IMR-90 (cell line): Measurements from ENCODE around the gene INPP5J. TPM values are rescaled to one million over a fixed set of nuclear protein-coding genes. Genes with fewer than 3 reads are reported as not detected.

Experiments used
- ATAC-seq: fragments of 200-7000 bp; cut with Tn5 transposase; 2 replicates; pipeline ENCODE4 v1.9.1; 2020; ENCODE audit warnings: low read depth, mild to moderate bottlenecking, moderate library complexity
- BruUV-seq: library from RNA; stranded (reverse); fragments of 400-500 nt; replicated peaks from 2 replicates; lab custom pipeline; 2021; lab: Mats Ljungman, UMichigan
- CTCF ChIA-PET: fragments of 300-600 bp; formaldehyde crosslinking; extraction: SDS; loops from one replicate; lab custom pipeline; 2021; ENCODE audit warnings: antibody characterized with exemption; lab: Yijun Ruan, JAX
- POLR2A ChIA-PET: fragments of 300-600 bp; sonication (Branson Sonifier 250); formaldehyde crosslinking; loops from one replicate; lab custom pipeline; 2022; ENCODE audit warnings: antibody characterized with exemption; ENCODE audit not compliant: unreplicated experiment; lab: Charles Lee
- DNase-seq: peaks from one replicate; pipeline ENCODE4 v3.0.0; 2013
- H2AFZ ChIP-seq: replicated peaks from 2 replicates; pipeline ENCODE3; 2013; ENCODE audit warnings: low read length, mild to moderate bottlenecking; ENCODE audit not compliant: poor library complexity
- H2AK5ac ChIP-seq: 2 replicates; pipeline ENCODE4 v1.6.1; 2013; ENCODE audit warnings: low read depth, low read length, inconsistent platforms
- H2AK9ac ChIP-seq: replicated peaks from 2 replicates; pipeline ENCODE3; 2013; ENCODE audit warnings: mild to moderate bottlenecking, low read depth, low read length, moderate library complexity; ENCODE audit not compliant: poor library complexity
- H2BK120ac ChIP-seq: 2 replicates; pipeline ENCODE4 v1.6.1; 2013; ENCODE audit warnings: low read depth, low read length, inconsistent platforms
- H2BK15ac ChIP-seq: 3 replicates; pipeline ENCODE4 v1.6.1; 2013; ENCODE audit warnings: low read depth, low read length, inconsistent platforms
- H2BK20ac ChIP-seq: 2 replicates; pipeline ENCODE4 v1.6.1; 2013; ENCODE audit warnings: low read depth, mild to moderate bottlenecking, inconsistent platforms, low read length, moderate library complexity
- H2BK5ac ChIP-seq: 2 replicates; pipeline ENCODE4 v1.6.1; 2013; ENCODE audit warnings: mild to moderate bottlenecking, low read depth, low read length, inconsistent platforms; ENCODE audit not compliant: poor library complexity, severe bottlenecking
- H3K14ac ChIP-seq: replicated peaks from 2 replicates; pipeline ENCODE4 v1.6.1; 2013; ENCODE audit warnings: low read depth, low read length, inconsistent platforms
- H3K18ac ChIP-seq: 2 replicates; pipeline ENCODE4 v1.6.1; 2013; ENCODE audit warnings: low read depth, low read length, control low read depth
- H3K23ac ChIP-seq: 2 replicates; pipeline ENCODE4 v1.6.1; 2013; ENCODE audit warnings: low read depth, low read length, inconsistent platforms
- H3K27ac ChIP-seq: 2 replicates; pipeline ENCODE4 v1.5.1; 2013; ENCODE audit warnings: mild to moderate bottlenecking, control low read depth, low read length; ENCODE audit not compliant: insufficient read depth
- H3K27me3 ChIP-seq: 2 replicates; pipeline ENCODE4 v1.6.1; 2013; ENCODE audit warnings: low read length; ENCODE audit not compliant: control insufficient read depth, insufficient read depth
- H3K36me3 ChIP-seq: 2 replicates; pipeline ENCODE4 v1.6.1; 2013; ENCODE audit warnings: low read length, mixed read lengths; ENCODE audit not compliant: control insufficient read depth, insufficient read depth
- H3K4ac ChIP-seq: 2 replicates; pipeline ENCODE4 v1.6.1; 2013; ENCODE audit warnings: low read depth, low read length, inconsistent platforms
- H3K4me1 ChIP-seq: 2 replicates; pipeline ENCODE4 v1.6.1; 2013; ENCODE audit warnings: low read length, mixed read lengths; ENCODE audit not compliant: control insufficient read depth, insufficient read depth
- H3K4me2 ChIP-seq: 2 replicates; pipeline ENCODE4 v1.6.1; 2013; ENCODE audit warnings: low read depth, mild to moderate bottlenecking, control low read depth, low read length, moderate library complexity
- H3K4me3 ChIP-seq: 2 replicates; pipeline ENCODE4 v1.5.1; 2013; ENCODE audit warnings: low read depth, mild to moderate bottlenecking, control low read depth, low read length, moderate library complexity; ENCODE audit not compliant: insufficient read depth
- H3K56ac ChIP-seq: 2 replicates; pipeline ENCODE4 v1.6.1; 2013; ENCODE audit warnings: low read length, inconsistent platforms; ENCODE audit not compliant: insufficient read depth; ENCODE audit errors: extremely low read depth
- H3K79me1 ChIP-seq, 2 experiments: 2 replicates each; pipeline ENCODE4 v1.6.1; 2013; ENCODE audit warnings: low read length in 2 of 2, inconsistent platforms in 1 of 2, low read depth in 1 of 2
- H3K9ac ChIP-seq: 2 replicates; pipeline ENCODE4 v1.6.1; 2013; ENCODE audit warnings: low read depth, low read length, control low read depth
- H3K9me1 ChIP-seq: 2 replicates; pipeline ENCODE4 v1.6.1; 2013; ENCODE audit warnings: low read length, inconsistent platforms; ENCODE audit not compliant: insufficient read depth
- H3K9me3 ChIP-seq: 2 replicates; pipeline ENCODE4 v1.6.1; 2013; ENCODE audit warnings: low read length; ENCODE audit not compliant: control insufficient read depth, insufficient read depth
- H4K20me1 ChIP-seq: 2 replicates; pipeline ENCODE4 v1.6.1; 2013; ENCODE audit warnings: low read length, inconsistent platforms; ENCODE audit not compliant: insufficient read depth
- H4K5ac ChIP-seq: 2 replicates; pipeline ENCODE4 v1.6.1; 2013; ENCODE audit warnings: mild to moderate bottlenecking, low read depth, low read length, control low read depth
- H4K8ac ChIP-seq, 2 experiments: 2 replicates each; pipeline ENCODE4 v1.6.1; 2013; ENCODE audit warnings: low read depth in 2 of 2, low read length in 2 of 2, control low read depth in 1 of 2, inconsistent platforms in 1 of 2
- H4K91ac ChIP-seq: 2 replicates; pipeline ENCODE4 v1.6.1; 2013; ENCODE audit warnings: low read depth, low read length, inconsistent platforms; ENCODE audit not compliant: insufficient read depth
- CTCF ChIP-seq: conservative IDR thresholded peaks from 2 replicates; pipeline ENCODE4 v1.5.1; 2012; ENCODE audit warnings: mild to moderate bottlenecking, low read depth, low read length, improper control_type of control experiment
- MAZ ChIP-seq: IDR thresholded peaks from 2 replicates; pipeline ENCODE4 v1.6.1; 2012; ENCODE audit warnings: low read depth, mild to moderate bottlenecking, low read length, improper control_type of control experiment, moderate library complexity, borderline replicate concordance
- MXI1 ChIP-seq: IDR thresholded peaks from 2 replicates; pipeline ENCODE4 v1.6.1; 2012; ENCODE audit warnings: low read depth, mild to moderate bottlenecking, low read length, moderate library complexity, borderline replicate concordance
- WGBS, 2 experiments: methylation state at CpG; one replicate each; pipeline versions ENCODE4 v1.1.5 to v1.1.7; 2013; ENCODE audit warnings: missing lambda C conversion rate in 2 of 2; ENCODE audit not compliant: insufficient read length in 1 of 2; ENCODE audit errors: extremely low coverage in 2 of 2; 5-methylcytosine and 5-hydroxymethylcytosine counted together
- dilution Hi-C: fragments of 300-500 bp; cut with HindIII; formaldehyde crosslinking; loops from one replicate; pipeline ENCODE4 v1.14.3; 2018; ENCODE audit warnings: low sequenced_read_pairs; ENCODE audit not compliant: unreplicated experiment
- in situ Hi-C: fragments of 300-500 bp; cut with MboI; formaldehyde crosslinking; loops from 3 replicates; pipeline ENCODE4 v1.14.3; 2019; ENCODE audit warnings: low sequenced_read_pairs, inconsistent platforms, mixed read lengths
- intact Hi-C: fragments of 100-400 bp; cut with micrococcal nuclease; formaldehyde crosslinking; loops from 2 replicates; pipeline ENCODE4 v1.10.0; 2022
- polyA plus RNA-seq, 3 experiments: library from polyadenylated mRNA; depleted of rRNA; stranded (reverse); fragments of >200 nt; gene quantifications; 2 replicates each; pipeline ENCODE4 v1.2.3, GENCODE V29; 2012; ENCODE audit warnings: low replicate concordance in 1 of 3
- total RNA-seq: library from RNA; depleted of rRNA; stranded (reverse); fragments of >200 nt; gene quantifications from 2 replicates; pipeline ENCODE4 v1.2.3, GENCODE V29; 2012

Gene INPP5J
- total and polyA plus RNA-seq, 2 of the 4 experiments (the other 2 are of a cell fraction) = 0.36 to 2.2 TPM

GRCh38 chr22:31160328-31160978, 37.7 kb downstream of the INPP5J start:
- ChIA-PET POLR2A (no interaction called here), CTCF (interaction anchor here (0.7 to 1.2 kb wide), 2 partner anchors 70 to 82 kb away, joined by 3 read pairs; no protein-coding TSS in a partner anchor)
- peak overlapping the region; percentile 79 for H4K91ac ChIP-seq
- H2BK120ac ChIP-seq = peak overlapping the region; percentile 77; the same call in 1 of the 2 replicates
- peak overlapping the region; percentile 78 to 91 for H4K8ac ChIP-seq
- peak; percentile 70 for ATAC-seq
- dilution Hi-C loops = no loop called here
- H3K56ac ChIP-seq = peak overlapping the region; percentile 83
- peak overlapping the region; percentile 95 for H2AK9ac ChIP-seq
- H3K27me3 ChIP-seq = no peaks in the 10 kb centered on the region
- peak overlapping the region; percentile 92 for H3K4ac ChIP-seq
- peak overlapping the region; percentile 90 for H3K4me3 ChIP-seq
- H3K27ac ChIP-seq = peak overlapping the region; percentile 89
- intact Hi-C loops = loop anchor here (5.0 kb wide), 1 partner anchor 72 kb away; no protein-coding TSS in a partner anchor
- peaks cover 9 to 38% of the 10 kb centered on the region in 2 experiments; a peak in 2 of 4 replicates for H3K79me1 ChIP-seq
- H2BK20ac ChIP-seq = peak overlapping the region; percentile 32; the same call in 1 of the 2 replicates
- no peaks in the 10 kb centered on the region for H3K9me3 ChIP-seq
- BruUV-seq = no TSS peak
- 3% methylated on average over 22 of the region's 32 CpGs; no CpG with 5 or more reads in 1 of the 2 experiments for WGBS, 2 experiments
- peak overlapping the region; percentile 89 for H2AK5ac ChIP-seq
- peak overlapping the region; percentile 95 for H3K4me2 ChIP-seq
- H3K9ac ChIP-seq = peak overlapping the region; percentile 97
- DNase-seq = peak; percentile 31
- H2BK15ac ChIP-seq = peak overlapping the region; percentile 53; the same call in 1 of the 3 replicates
- H3K14ac ChIP-seq = peak overlapping the region; percentile 95
- H3K18ac ChIP-seq = peak overlapping the region; percentile 62
- peak overlapping the region; percentile 94 for H3K23ac ChIP-seq
- peak overlapping the region; percentile 88 for H2AFZ ChIP-seq
- peak overlapping the region; percentile 77 for H2BK5ac ChIP-seq
- peaks cover 17% of the 10 kb centered on the region for H3K4me1 ChIP-seq
- H3K9me1 ChIP-seq = peaks cover 15% of the 10 kb centered on the region
- TF ChIP-seq CTCF = no peak
- TF ChIP-seq MAZ = no peak
- peak; percentile 49; the same call in 1 of the 2 replicates for TF ChIP-seq MXI1
- H3K36me3 ChIP-seq = peaks cover 10% of the 10 kb centered on the region
- in situ Hi-C loops = no loop called here
- H4K20me1 ChIP-seq = peaks cover 4% of the 10 kb centered on the region; the same call in 1 of the 2 replicates
- H4K5ac ChIP-seq = peak overlapping the region; percentile 73
